GM21526 (cell line): Measurements from ENCODE around the gene CCR7.
A peak's percentile ranks its signal among the peaks of the same experiment; 100 is the strongest.
"Not testable (repeated sequence)": the region's sequence is repeated elsewhere in the genome, so short reads cannot be mapped to it uniquely, and the experiment has no call there.

ENCODE experiments used
- ATAC-seq: cut with Tn5 transposase; IDR thresholded peaks from one replicate; pipeline ENCODE4 v1.9.1; 2021; ENCODE audit warnings: moderate library complexity; ENCODE audit not compliant: unreplicated experiment, low FRiP score

CCR7 gene

DNA sequence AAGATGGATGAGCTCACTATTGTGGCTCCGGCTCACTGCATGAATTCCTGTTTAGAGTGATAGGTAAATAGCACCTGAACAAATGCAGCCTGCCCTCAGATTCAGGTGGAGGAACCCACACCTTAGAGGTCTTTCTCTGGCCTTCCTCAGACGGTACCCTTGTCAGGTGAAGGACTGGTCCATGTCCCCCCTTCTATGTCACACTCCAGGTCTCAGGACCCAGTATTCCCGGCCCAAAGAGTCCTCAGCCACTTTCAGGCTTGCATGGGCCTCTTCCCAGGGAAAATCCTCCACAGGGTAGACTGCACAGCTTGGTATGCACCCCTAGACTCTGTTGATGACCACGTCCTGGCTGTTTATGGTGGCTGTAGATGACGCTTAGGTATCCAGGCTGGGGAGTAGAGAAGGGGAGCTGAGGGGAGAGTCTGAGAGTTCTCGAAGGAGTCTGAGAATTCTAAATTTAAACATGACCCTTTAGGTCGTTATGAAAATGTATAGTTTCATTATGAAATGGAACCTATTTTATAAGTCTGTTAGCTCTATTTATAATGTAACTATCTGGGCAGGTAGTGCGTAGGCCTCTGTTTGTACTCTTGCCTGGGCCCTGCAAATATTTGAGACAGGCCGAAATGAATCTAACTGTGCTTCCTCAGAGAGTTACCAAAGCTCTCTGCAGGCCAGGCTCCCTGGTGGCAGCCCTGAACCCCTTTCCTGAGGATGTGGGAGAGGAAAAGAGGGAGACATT lies 32.5 kb upstream of the CCR7 start:
- ATAC-seq = no peak

DNA sequence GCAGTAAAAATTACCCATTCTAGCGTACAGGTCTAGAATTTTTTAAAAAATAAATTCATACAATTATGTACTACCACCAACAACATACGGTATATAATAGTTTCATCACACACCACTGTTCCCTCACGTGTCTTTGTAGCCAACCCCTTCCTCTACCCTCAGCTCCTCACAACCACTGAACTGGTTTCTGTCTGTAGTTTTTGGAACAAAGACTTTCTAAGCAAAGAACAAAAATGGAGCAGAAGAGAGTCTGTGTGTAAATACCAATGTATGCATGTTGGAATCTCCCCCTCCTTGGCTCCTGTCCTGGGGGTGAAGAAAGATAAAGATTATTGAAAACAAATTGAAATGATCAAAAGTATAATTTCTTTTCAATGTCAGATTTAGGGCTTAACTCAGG lies 31.9 kb upstream of the CCR7 start:
- no peak for ATAC-seq

DNA sequence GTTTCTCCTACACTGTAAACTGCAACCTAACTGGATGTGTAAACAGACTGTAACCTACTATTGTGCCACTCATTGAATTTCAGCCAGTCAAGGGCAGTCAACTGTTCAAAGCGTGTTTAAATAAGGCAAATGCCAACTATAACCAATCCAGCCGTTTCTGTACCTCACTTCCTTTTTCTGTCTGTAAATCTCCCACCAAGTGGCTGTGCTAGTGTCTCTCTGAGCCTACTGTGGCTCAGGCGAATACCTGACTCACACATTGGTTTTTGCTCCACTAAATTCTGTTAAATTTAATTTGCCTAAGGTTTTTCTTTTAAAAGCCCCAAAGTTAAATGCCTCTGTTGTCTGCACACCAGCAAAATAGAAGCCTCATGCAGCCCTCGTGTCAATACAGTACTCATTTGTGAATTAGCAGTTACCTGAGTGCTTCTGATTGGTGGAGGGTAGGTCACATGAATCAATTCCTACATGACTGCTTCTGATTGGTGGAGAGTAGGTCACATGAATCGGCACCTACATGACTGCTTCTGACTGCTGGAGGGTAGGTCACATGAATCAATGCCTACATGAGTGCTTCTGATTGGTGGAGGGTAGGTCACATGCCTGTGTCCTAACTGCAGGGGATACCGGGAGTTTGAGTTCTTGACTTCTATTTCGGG lies 31.1 kb upstream of the CCR7 start:
- no peak for ATAC-seq

DNA sequence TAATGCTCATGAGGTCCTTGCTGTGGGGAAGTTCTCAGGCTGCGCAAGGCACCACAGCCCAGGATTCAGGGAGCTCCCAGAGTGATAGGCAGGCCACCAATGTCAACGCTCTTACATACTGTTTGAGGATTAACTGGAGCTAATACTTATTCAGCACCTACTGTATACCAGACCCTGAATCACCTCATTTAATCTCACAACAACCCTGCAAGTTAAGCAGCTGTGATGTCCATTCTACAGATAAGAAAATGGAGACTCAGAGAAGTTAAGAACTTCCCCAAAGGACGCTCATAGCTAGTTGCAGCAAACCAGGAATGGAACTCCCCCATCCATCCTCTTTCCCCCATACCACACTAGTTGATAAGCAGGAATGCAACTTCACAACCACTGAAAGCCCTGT lies 25.5 kb upstream of the CCR7 start:
- ATAC-seq = no peak

DNA sequence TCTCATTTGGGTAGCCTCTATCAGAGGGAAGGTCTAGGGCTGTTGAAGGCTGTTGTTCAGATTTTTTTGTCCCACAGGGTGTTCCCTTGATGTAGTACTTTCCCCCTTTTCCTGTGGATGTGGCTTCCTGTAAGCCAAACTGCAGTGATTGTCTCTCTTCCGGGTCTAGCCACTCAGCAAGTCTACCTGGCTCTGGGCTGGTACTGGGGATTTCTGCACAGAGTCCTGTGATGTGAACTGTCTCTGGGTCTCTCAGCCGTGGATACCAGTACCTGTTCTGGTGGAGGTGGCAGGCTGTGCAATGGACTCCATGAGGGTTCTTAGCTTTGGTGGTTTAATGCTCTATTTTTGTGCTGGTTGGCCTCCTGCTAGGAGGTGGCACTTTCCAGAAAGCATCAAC lies 23.3 kb upstream of the CCR7 start:
- no peak for ATAC-seq

DNA sequence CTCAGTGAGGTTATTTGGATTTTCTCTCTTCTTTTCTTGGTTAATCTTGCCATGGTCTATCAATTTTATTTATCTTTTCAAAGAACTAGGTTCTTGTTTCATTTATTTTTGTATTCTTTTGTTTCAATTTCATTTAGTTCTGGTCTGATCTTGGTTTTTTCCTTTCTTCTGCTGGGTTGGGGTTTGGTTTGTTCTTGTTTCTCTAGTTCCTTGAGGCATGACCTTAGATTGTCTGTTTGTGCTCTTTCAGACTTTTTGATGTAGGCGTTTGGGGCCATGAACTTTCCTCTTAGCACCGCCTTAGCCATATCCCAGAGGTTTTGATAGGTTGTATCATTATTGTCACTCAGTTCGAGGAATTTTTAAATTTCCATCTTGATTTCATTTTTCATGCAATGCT lies 21.0 kb upstream of the CCR7 start:
- ATAC-seq = not testable (repeated sequence)

DNA sequence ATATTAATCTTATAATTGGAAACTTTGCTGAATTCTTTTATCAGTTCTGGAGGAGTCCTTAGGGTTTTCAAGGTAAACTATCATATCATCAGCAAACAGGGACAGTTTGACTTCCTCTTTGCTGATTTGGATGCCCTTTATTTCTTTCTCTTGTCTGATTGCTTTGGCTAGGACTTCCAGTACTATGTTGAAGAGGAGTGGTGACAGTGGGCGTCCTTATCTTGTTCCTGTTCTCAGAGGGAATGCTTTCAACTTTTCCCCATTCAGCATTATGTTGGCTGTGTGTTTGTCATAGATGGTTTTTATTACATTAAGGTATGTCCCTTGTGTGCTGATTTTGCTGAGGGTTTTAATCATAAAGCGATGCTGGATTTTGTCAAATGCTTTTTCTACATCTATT lies 19.7 kb upstream of the CCR7 start:
- ATAC-seq = not testable (repeated sequence)

DNA sequence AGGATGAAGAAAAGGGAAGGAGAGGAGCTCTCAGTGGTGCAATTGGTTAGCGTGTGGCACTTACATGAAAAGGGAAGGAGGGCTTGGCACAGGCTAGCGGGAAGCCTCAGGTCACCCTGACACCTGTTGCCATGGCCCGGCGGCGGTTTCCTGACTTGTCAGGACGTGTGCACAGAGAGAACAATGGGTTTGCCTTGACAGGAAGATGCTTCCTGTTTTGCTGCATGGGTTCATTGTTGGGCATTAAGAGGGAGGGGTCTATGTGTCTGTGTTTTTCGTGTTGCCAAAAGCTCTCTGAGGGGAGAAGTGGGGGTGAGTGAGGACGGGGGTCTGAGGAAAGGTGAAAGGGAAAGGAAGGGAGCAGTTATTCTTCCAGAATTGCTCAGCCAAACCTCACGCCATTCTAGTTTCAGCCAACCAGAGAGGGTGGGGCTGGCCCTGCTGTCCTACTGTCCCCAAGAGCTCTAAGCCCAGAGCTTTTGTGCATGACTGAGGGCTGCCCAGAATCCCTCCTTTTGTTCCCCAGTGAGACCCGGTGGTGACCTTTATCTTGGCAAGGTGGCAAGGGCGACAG lies 17.1 kb upstream of the CCR7 start:
- ATAC-seq = peak; percentile 87

DNA sequence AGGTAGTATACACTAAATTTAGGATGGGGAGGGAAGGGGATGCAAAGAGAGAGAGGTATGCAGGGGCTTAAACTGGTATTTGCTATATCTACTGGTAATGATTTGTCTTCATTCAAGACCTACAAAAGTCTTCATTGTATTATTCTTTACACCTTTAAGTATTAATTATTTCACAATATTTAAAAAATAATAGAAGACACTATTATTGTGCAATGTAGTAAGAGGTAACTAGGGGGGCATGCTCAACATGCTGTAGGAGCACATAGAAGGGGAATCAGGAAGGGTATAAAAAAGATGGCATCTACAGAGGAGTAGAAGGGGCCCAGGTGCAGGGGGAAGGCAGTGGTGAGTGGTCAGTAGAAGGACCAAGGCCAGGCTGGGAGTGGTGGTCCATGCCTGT lies 14.9 kb upstream of the CCR7 start:
- no peak for ATAC-seq

DNA sequence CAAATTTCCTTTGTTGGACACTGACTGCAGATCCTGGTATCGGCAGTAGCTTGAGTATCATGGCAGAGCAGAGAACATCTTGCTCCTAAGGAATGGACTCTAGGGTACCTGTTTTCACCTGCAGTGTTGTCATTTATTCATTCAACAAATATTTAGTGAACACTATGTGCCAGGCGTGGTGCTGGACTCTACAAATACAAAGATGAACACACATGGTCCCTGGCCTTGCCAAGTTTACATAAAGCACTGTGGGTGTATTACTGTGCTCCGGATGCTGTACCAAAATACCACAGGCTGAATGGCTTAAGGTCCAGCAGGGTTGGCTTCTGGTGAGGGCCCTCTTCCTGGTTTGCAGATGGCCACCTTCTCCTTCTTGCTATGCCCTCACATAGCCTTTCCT lies 14.2 kb upstream of the CCR7 start:
- no peak for ATAC-seq

DNA sequence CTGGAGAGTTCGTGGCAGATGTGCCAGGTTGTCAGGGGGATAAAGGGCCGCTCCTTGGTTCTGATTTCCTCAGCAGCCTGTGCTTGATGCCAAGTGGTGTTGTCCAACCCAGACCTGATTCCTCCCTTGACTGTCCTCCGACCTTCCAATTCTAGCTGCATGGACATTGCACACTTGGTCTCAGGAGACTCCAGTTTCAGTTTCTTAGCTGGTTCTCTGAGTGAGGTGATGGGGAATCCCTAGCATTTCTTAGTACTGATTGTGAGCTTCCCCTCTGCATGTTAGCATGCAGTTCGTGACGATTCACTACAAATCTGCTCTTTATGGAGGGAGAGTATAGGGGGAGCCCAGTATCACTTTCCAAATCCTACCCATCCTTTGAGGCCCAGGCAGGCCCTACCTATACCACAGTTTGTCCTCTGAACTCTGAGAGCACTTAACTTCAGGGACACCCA lies 12.4 kb upstream of the CCR7 start:
- no peak for ATAC-seq

DNA sequence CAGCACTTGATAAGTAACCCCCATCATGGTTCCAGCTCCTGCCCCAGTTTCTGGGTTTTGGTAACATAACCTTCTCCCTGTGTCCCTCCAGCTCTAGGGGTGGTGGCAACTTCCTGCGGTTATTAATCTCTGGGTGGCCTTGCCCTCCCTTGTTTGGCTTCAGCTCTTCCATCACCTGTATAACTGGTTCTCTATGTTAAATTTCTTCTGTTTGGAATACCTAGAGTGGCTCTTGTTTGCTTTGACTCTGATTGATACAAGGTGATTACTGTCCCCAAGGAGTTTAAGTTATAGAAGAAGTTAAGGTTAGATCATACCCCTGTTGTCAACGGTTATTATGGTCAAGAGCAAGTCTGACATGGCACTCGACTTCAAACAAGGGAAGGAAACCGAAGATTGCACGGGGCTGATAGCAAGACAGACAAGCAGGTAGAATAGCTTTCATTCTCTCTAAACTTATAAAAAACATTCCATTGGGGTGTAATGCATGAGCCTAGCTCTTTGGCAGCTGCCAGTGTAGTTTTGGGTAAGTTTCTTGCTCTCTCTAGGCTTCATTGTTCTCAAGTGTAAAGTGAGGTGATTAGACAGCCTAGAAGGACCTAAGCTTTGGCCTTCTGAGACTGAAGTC lies 11.0 kb upstream of the CCR7 start:
- no peak for ATAC-seq

DNA sequence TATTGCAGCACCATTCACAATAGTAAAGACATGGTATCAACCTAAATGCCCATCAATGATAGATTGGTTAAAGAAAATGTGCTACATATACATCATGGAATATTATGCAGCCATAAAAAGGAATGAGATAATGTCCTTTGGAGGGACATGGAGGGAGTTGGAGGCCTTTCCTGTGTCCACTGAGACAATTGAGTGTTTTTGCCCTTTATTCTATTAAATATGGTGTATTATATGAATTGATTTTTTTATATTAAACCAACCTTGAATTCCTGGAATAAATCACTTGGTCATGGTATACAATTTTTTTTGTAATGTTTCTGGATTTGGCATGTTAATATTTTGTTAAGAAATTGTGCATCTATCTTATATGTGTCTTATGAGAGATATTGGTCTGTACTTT lies 9.0 kb upstream of the CCR7 start:
- ATAC-seq = no peak

DNA sequence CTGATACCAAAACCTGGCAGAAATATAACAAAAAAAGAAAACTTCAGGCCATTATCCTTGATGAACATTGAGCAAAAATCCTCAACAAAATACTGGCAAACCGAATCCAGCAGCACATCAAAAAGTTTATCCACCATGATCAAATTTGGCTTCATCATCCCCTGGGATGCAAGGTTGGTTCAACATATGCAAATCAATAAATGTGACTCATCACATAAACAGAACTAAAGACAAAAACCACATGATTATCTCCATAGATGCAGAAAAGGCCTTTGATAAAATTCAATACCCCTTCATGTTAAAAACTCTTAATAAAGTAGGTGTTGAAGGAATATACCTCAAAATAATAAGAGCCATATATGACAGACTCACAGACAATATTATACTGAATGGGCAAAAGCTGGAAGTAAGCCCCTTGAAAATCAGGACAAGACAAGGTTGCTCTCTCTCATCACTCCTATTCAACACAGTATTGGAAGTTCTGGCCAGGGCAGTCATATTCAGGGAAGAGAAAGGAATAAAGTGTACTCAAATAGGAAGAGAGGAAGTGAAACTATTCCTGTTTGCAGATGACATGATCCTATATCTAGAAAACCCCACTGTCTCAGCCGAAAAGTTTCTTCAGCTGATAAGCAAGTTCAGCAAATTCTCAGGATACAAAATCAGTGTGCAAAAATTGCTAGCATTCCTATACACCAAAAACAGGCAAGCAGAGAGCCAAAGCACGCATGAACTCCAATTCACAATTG lies 7.1 kb upstream of the CCR7 start:
- not testable (repeated sequence) for ATAC-seq

DNA sequence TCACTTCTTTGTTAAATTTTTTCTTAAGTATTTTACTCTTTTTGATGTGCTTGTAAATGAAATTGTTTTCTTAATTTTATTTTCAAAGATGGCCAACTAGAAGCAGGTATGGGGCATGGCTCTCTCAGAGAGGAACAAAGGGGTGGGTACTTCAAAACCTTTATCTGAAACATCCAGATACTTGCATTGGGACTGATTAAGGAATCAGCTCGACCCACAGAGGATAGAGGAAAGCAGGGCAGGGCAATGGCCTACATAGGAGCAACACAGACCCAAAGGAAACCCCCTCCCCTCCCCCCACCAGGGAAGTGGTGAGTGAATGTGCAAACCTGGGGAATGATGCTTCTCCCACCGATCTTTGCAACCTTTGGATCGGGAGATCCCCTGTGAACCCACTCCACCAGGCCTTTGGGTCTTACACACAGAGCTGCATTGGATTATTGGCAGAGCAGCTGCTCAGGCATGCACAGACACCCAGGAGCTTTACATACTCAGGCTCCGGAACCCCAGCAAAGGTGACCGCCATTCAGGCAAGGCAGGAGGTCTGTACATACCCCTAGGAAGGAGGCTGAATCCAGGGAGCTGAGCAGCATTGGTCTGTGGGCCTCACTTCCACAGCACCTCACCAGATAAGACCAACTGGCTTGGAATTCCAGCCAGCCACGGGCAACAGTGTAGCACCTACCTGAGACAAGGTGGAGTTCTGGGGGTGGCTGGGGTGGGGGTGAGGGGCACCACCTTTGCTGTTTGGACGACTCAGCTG lies 3.0 kb upstream of the CCR7 start:
- no peak for ATAC-seq

DNA sequence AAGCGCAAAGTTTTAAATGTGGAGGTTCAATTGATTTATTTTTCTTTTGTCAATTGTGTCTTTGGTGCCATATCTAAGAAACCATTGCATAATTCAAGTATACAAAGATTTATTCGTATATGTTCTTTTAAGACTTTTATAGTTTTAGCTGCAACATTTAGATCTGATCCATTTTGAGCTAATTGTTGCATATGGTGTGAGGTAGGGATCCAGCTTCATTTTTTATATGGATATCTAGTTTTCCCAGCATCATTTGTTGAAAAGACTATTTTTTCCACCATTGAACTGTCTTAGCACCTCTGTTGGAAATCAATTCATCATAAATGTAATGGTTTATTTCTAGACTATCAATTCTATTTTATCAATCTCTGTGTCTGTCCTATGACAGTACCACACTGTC lies 2.1 kb upstream of the CCR7 start:
- ATAC-seq = no peak

DNA sequence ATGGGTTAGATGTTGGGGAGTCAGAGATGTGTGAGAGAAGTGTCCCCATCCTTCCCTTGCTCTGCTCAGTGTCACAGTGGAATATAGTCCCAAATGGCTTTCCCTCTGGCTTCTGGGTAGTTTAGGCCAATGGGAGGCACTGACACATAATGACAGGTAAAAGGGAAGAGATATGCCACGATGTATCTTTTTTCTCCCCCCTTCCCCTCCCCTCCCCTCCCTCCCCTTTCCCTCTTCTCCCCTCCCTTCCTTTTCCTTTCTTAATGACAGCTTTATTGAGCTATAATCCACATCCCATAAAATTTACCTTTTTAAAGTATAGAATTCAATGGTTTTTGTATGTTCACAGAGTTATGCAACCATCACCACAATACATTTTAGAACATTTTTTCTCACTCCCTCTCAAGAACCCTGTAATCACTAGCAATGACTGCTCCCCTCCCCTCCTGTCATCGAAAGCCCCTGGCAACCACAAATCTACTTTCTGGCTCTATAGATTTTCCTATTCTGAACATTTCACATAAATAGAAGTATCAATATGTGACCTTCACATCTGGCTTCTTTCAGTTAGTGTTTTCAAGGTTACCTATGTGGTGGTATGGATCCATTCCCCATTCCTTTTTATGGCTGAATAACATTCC lies 617 bp upstream of the CCR7 start:
- ATAC-seq = no peak

DNA sequence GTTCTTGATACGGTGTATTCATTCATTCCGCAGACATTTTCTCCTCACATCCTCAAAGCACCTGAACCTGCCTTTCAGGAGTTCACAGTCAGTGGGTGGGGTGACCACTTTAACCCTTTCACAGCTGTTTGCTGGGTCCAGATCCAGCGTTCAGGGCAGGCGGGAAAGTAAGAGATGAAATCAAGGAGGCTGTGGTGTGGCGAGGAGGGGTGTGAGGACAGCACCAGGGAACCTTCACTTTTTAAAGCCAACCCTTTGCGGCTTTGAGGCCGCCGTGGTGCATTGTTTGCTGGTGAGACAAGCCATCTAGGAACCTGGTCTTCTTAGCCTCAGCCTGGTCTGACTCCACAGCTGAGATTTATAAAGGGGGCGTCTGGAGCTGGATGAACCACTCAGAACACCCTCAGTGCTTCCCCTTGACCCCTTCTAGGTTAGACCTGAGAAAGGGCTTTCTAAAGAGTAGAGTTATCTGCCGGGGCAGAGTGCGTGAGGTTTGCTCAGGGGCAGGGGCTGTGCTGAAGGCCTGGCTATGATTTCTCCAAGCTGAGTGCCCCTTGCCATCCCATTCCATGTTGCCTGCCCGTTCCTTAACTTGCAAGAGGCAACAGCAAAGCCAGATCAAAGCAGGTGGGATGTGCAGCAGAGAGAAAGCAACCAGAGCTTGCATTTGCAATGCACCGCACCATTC lies 933 bp downstream of the CCR7 start:
- ATAC-seq = no peak
